ENCODE data around the gene ATP11B. TPM values are rescaled to one million over a fixed set of nuclear protein-coding genes. Genes with fewer than 3 reads are reported as not detected.

ATP11B gene
- total RNA-seq (2014; rRNA removed) (48.8 and 56.2 TPM in 2 replicates), Bru-seq, nascent RNA (percentile 80 among the genes with signal in this experiment), BruChase-seq, experiment 1, labeled RNA remaining after a 6-hour chase (percentile 70 among the genes with signal in this experiment), BruChase-seq, experiment 2, labeled RNA remaining after a 2-hour chase (percentile 78 among the genes with signal in this experiment)
- long read RNA-seq, full-length matches to known transcripts = 44 of 85 reads
- long read RNA-seq, partial matches to known transcripts = 10 of 85 reads
- long read RNA-seq, other reads (novel, unspliced or antisense) = 31 of 85 reads

GRCh38 chr3:182792901-182793662 lies at the start of gene ATP11B:
TSS of gene ATP11B (plus strand) at chr3:182793504. CDS start at chr3:182793760, 256 bp downstream.
- BruUV-seq (replicated peaks) = TSS peak; percentile 90
- POLR2A ChIA-PET (ENCODE audit: unreplicated experiment) = no interaction called here
- intact Hi-C loops (cut with micrococcal nuclease) = loop anchor here (5.0 kb wide), 1 partner anchor 94 kb away; no protein-coding TSS in a partner anchor

GRCh38 chr3:182746959-182747358 lies 46.3 kb upstream of the ATP11B start:
- BruUV-seq (replicated peaks) = no TSS peak
- POLR2A ChIA-PET (ENCODE audit: unreplicated experiment) = no interaction called here
- CTCF ChIA-PET = interaction anchor here (0.6 kb wide), 1 partner anchor 33 kb away, joined by 3 read pairs; no protein-coding TSS in a partner anchor

More at GRCh38 chr3:182792901-182793662, at the start of gene ATP11B:
- Histone ChIP-seq H3K27ac (ENCODE audit: low read length) (peak within 1 kb of the TSS; percentile 32), H3K79me2 (ENCODE audit: low read length) (peaks cover 40% of the 10 kb centered on the region), H3K27me3 (ENCODE audit: low read length) (no peaks in the 10 kb centered on the region), H3K9me2 (replicated peaks; ENCODE audit: low read length) (no peaks in the 10 kb centered on the region), H3F3A (ENCODE audit: low read length, unreplicated experiment) (no peaks in the 10 kb centered on the region), H3K36me3 (ENCODE audit: low read depth, low read length) (no peaks in the 10 kb centered on the region), H3K9me3 (ENCODE audit: low read length) (no peaks in the 10 kb centered on the region), H4K20me1 (ENCODE audit: low read length) (no peaks in the 10 kb centered on the region), H3K4me1 (ENCODE audit: insufficient read depth, low read length) (peaks cover 16% of the 10 kb centered on the region), H3K9ac (ENCODE audit: low read length) (peak within 1 kb of the TSS; percentile 85), H3K4me2 (ENCODE audit: low read length) (peak within 1 kb of the TSS; percentile 94), H3K4me3 (ENCODE audit: low read length) (peak within 1 kb of the TSS; percentile 81), H2AFZ (ENCODE audit: low read length) (peak within 1 kb of the TSS; percentile 100)
- no peak for TF ChIP-seq EZH2phosphoT487 (IDR thresholded peaks at IDR 0.05; ENCODE audit: borderline replicate concordance, low read length)
- peak; percentile 70 for ATAC-seq
- peak; percentile 62 for DNase-seq
- CTCF ChIA-PET = interaction anchor here (0.6 kb wide), 1 partner anchor 86 kb away, joined by 3 read pairs; no protein-coding TSS in a partner anchor

GRCh38 chr3:182755308-182755707 lies 38.0 kb upstream of the ATP11B start:
- no peak overlapping the region for H3K4me3 ChIP-seq (ENCODE audit: low read length)
- ChIA-PET POLR2A (ENCODE audit: unreplicated experiment) (no interaction called here), CTCF (no interaction called here)
- H3K27ac ChIP-seq (ENCODE audit: low read length) = no peak overlapping the region
- intact Hi-C loops (cut with micrococcal nuclease) = no loop called here
- no peak overlapping the region for H3K9ac ChIP-seq (ENCODE audit: low read length)
- no peak for TF ChIP-seq EZH2phosphoT487 (IDR thresholded peaks at IDR 0.05; ENCODE audit: borderline replicate concordance, low read length)
- no peak for TF ChIP-seq CTCF (conservative IDR thresholded peaks at IDR 0.05; ENCODE audit: low read depth, low read length)
- peak; percentile 47; the same call in 1 of the 2 replicates for ATAC-seq
- H3K4me1 ChIP-seq (ENCODE audit: insufficient read depth, low read length) = peaks cover 24% of the 10 kb centered on the region
- no peak overlapping the region for H2AFZ ChIP-seq (ENCODE audit: low read length)
- DNase-seq = peak; percentile 41
- H3K36me3 ChIP-seq (ENCODE audit: low read depth, low read length) = no peaks in the 10 kb centered on the region
- BruUV-seq (replicated peaks) = no TSS peak
- no peaks in the 10 kb centered on the region for H3K79me2 ChIP-seq (ENCODE audit: low read length)
- H4K20me1 ChIP-seq (ENCODE audit: low read length) = no peaks in the 10 kb centered on the region
- H3K9me2 ChIP-seq (replicated peaks; ENCODE audit: low read length) = no peaks in the 10 kb centered on the region
- H3F3A ChIP-seq (ENCODE audit: low read length, unreplicated experiment) = no peaks in the 10 kb centered on the region
- H3K27me3 ChIP-seq (ENCODE audit: low read length) = no peaks in the 10 kb centered on the region
- peak overlapping the region; percentile 25 for H3K4me2 ChIP-seq (ENCODE audit: low read length)
- no peaks in the 10 kb centered on the region for H3K9me3 ChIP-seq (ENCODE audit: low read length)

More at GRCh38 chr3:182746959-182747358, 46.3 kb upstream of the ATP11B start:
- DNase-seq = peak; percentile 22
- Histone ChIP-seq H3F3A (ENCODE audit: low read length, unreplicated experiment) (no peaks in the 10 kb centered on the region), H3K79me2 (ENCODE audit: low read length) (no peaks in the 10 kb centered on the region), H3K27ac (ENCODE audit: low read length) (no peak overlapping the region), H3K9me2 (replicated peaks; ENCODE audit: low read length) (no peaks in the 10 kb centered on the region), H2AFZ (ENCODE audit: low read length) (no peak overlapping the region), H4K20me1 (ENCODE audit: low read length) (no peaks in the 10 kb centered on the region), H3K9ac (ENCODE audit: low read length) (no peak overlapping the region), H3K36me3 (ENCODE audit: low read depth, low read length) (no peaks in the 10 kb centered on the region), H3K4me1 (ENCODE audit: insufficient read depth, low read length) (no peaks in the 10 kb centered on the region), H3K9me3 (ENCODE audit: low read length) (no peaks in the 10 kb centered on the region), H3K4me2 (ENCODE audit: low read length) (no peak overlapping the region), H3K4me3 (ENCODE audit: low read length) (no peak overlapping the region), H3K27me3 (ENCODE audit: low read length) (no peaks in the 10 kb centered on the region)
- TF ChIP-seq EZH2phosphoT487 (IDR thresholded peaks at IDR 0.05; ENCODE audit: borderline replicate concordance, low read length) (no peak), EZH2 (IDR thresholded peaks at IDR 0.05; ENCODE audit: low read length, unreplicated experiment) (no peak), CTCF (conservative IDR thresholded peaks at IDR 0.05; ENCODE audit: low read depth, low read length) (no peak)
- intact Hi-C loops (cut with micrococcal nuclease) = no loop called here
- peak; percentile 43; the same call in 1 of the 2 replicates for ATAC-seq

Data from PC-3 (cell line).